SK-N-SH (cell line): Measurements from ENCODE around the gene PHACTR3. TPM values are rescaled to one million over a fixed set of nuclear protein-coding genes. Genes with fewer than 3 reads are reported as not detected.

Source experiments
- CTCF ChIA-PET: fragments of 300-600, 350-600 bp; formaldehyde crosslinking; extraction: SDS; loops from one replicate; lab custom pipeline; 2021; lab: Yijun Ruan, JAX
- POLR2A ChIA-PET: fragments of 350-600 bp; sonication (Branson Sonifier 250); formaldehyde crosslinking; extraction: SDS; loops from one replicate; lab custom pipeline; 2020; ENCODE audit warnings: antibody characterized with exemption, inconsistent platforms; lab: Yijun Ruan, JAX
- DNase-seq: peaks from one replicate; pipeline ENCODE4 v3.0.0; 2012
- H2AFZ ChIP-seq: fragments of 200-600 bp; sonication (generic); 2 replicates; pipeline ENCODE4 v1.8.1; 2016; ENCODE audit warnings: antibody characterized with exemption, mild to moderate bottlenecking, low read depth
- H3F3A ChIP-seq: fragments of 200-600 bp; sonication (generic); replicated peaks from 2 replicates; pipeline ENCODE3; 2016; ENCODE audit warnings: antibody characterized with exemption, mild to moderate bottlenecking; ENCODE audit not compliant: insufficient read depth
- H3K27ac ChIP-seq, 2 experiments: fragments of 200-500 bp in 1 of 2; fragments of 200-600 bp in 1 of 2; sonication (Bioruptor generic) in 1 of 2; sonication (generic), shearing (Covaris generic) in 1 of 2; 2 replicates each; pipeline versions ENCODE4 v1.5.1 to v1.6.1; 2014 to 2016; ENCODE audit warnings: low read depth in 2 of 2, inconsistent platforms in 1 of 2, low read length in 1 of 2, mild to moderate bottlenecking in 1 of 2, mixed read lengths in 1 of 2
- H3K27me3 ChIP-seq: fragments of 200-600 bp; sonication (generic), shearing (Covaris generic); 2 replicates; pipeline ENCODE4 v1.6.1; 2016; ENCODE audit warnings: mixed run types; ENCODE audit not compliant: insufficient read depth
- H3K36me3 ChIP-seq, 2 experiments: fragments of 200-500 bp in 1 of 2; fragments of 200-600 bp in 1 of 2; sonication (Bioruptor generic) in 1 of 2; sonication (generic) in 1 of 2; replicated peaks in 1 of 2; 2 replicates each; pipeline versions ENCODE3 to v1.5.1; 2014 to 2016; ENCODE audit warnings: low read length in 1 of 2, mild to moderate bottlenecking in 1 of 2; ENCODE audit not compliant: insufficient read depth in 2 of 2, control insufficient read depth in 1 of 2
- H3K4me1 ChIP-seq, 2 experiments: fragments of 200-500 bp in 1 of 2; fragments of 200-600 bp in 1 of 2; sonication (Bioruptor generic) in 1 of 2; sonication (generic), shearing (Covaris generic) in 1 of 2; 2 replicates each; pipeline versions ENCODE4 v1.5.1 to v1.6.1; 2014 to 2016; ENCODE audit warnings: low read depth in 1 of 2, low read length in 1 of 2, mixed run types in 1 of 2; ENCODE audit not compliant: insufficient read depth in 2 of 2, control insufficient read depth in 1 of 2
- H3K4me2 ChIP-seq: fragments of 200-600 bp; sonication (generic), shearing (Covaris generic); 2 replicates; pipeline ENCODE4 v1.6.1; 2017; ENCODE audit warnings: mixed run types
- H3K4me3 ChIP-seq, 2 experiments: fragments of 200-500 bp in 1 of 2; fragments of 200-600 bp in 1 of 2; sonication (Bioruptor generic) in 1 of 2; sonication (generic), shearing (Covaris generic) in 1 of 2; 2 replicates each; pipeline versions ENCODE4 v1.5.1 to v1.8.1; 2014 to 2016; ENCODE audit warnings: low read depth in 2 of 2, inconsistent platforms in 1 of 2, low read length in 1 of 2, mild to moderate bottlenecking in 1 of 2, mixed read lengths in 1 of 2, moderate library complexity in 1 of 2
- H3K79me2 ChIP-seq: fragments of 200-600 bp; sonication (generic); 2 replicates; pipeline ENCODE4 v1.8.1; 2017; ENCODE audit warnings: mild to moderate bottlenecking; ENCODE audit not compliant: insufficient read depth
- H3K9ac ChIP-seq: fragments of 200-600 bp; sonication (generic); 2 replicates; pipeline ENCODE4 v1.6.1; 2017; ENCODE audit warnings: mixed run types
- H3K9me2 ChIP-seq: fragments of 200-600 bp; sonication (generic); 2 replicates; pipeline ENCODE4 v1.6.1; 2017; ENCODE audit warnings: mixed run types
- H3K9me3 ChIP-seq: fragments of 200-600 bp; sonication (generic); 2 replicates; pipeline ENCODE4 v1.6.1; 2017; ENCODE audit warnings: mixed run types, mild to moderate bottlenecking, moderate library complexity
- H4K20me1 ChIP-seq: fragments of 200-600 bp; sonication (generic); 2 replicates; pipeline ENCODE4 v1.6.1; 2017; ENCODE audit warnings: mild to moderate bottlenecking, mixed run types; ENCODE audit not compliant: insufficient read depth
- CTCF ChIP-seq: fragments of 200-600 bp; sonication (generic); IDR thresholded peaks from 2 replicates; pipeline ENCODE4 v1.6.1; 2017; ENCODE audit warnings: antibody characterized with exemption, mild to moderate bottlenecking, moderate library complexity
- EZH2phosphoT487 ChIP-seq: fragments of 200-600 bp; sonication (generic); IDR thresholded peaks from 2 replicates; pipeline ENCODE4 v1.6.1; 2017; ENCODE audit warnings: low read depth, mixed run types, mild to moderate bottlenecking, antibody characterized with exemption, moderate library complexity, borderline replicate concordance
- FOSL2 ChIP-seq: IDR thresholded peaks from 2 replicates; pipeline ENCODE4 v1.4.0; 2012; ENCODE audit warnings: low read depth, mild to moderate bottlenecking, moderate library complexity, borderline replicate concordance
- FOXJ3 ChIP-seq: sonication (generic); formaldehyde crosslinking; IDR thresholded peaks from 2 replicates; pipeline ENCODE4 v1.5.1; 2020; ENCODE audit warnings: mild to moderate bottlenecking, missing genetic modification reagents
- IRF3 ChIP-seq: fragments of 150-350 bp; IDR thresholded peaks from 2 replicates; pipeline ENCODE4 v1.6.1; 2016; ENCODE audit warnings: mild to moderate bottlenecking, low read depth, low read length
- NFIC ChIP-seq: IDR thresholded peaks from 2 replicates; pipeline ENCODE4 v1.4.0; 2012; ENCODE audit warnings: borderline replicate concordance
- NRF1 ChIP-seq: IDR thresholded peaks from 2 replicates; pipeline ENCODE4 v1.6.1; 2012; ENCODE audit warnings: low read depth, mild to moderate bottlenecking, low read length
- PBX3 ChIP-seq: IDR thresholded peaks from 2 replicates; pipeline ENCODE4; 2012
- REST ChIP-seq: IDR thresholded peaks from 2 replicates; pipeline ENCODE4 v1.6.1; 2012; ENCODE audit warnings: mild to moderate bottlenecking, low read depth, low read length, moderate library complexity
- SIN3A ChIP-seq: IDR thresholded peaks from 2 replicates; pipeline ENCODE4 v1.6.1; 2012; ENCODE audit warnings: low read depth, mild to moderate bottlenecking, low read length, moderate library complexity, borderline replicate concordance
- SMC3 ChIP-seq: IDR thresholded peaks from 2 replicates; pipeline ENCODE4 v1.6.1; 2012; ENCODE audit warnings: low read depth, low read length, improper control_type of control experiment
- TCF12 ChIP-seq: IDR thresholded peaks from 2 replicates; pipeline ENCODE4 v1.4.0; 2012
- TEAD4 ChIP-seq: IDR thresholded peaks from 2 replicates; pipeline ENCODE4 v1.4.0; 2012; ENCODE audit warnings: mild to moderate bottlenecking, borderline replicate concordance; ENCODE audit not compliant: insufficient read depth
- YY1 ChIP-seq: IDR thresholded peaks from 2 replicates; pipeline ENCODE4 v1.4.0; 2012; ENCODE audit warnings: low read depth, mild to moderate bottlenecking
- ZBTB33 ChIP-seq: IDR thresholded peaks from 2 replicates; pipeline ENCODE4 v1.4.0; 2012; ENCODE audit warnings: low read depth, borderline replicate concordance
- WGBS: methylation state at CpG from one replicate; pipeline ENCODE4 v1.1.6; 2017; ENCODE audit warnings: low lambda C conversion rate; 5-methylcytosine and 5-hydroxymethylcytosine counted together
- polyA plus RNA-seq, 3 experiments: library from polyadenylated mRNA; depleted of rRNA; stranded (reverse); fragments of >200 nt; gene quantifications; 2 replicates each; pipeline ENCODE4 v1.2.3, GENCODE V29; 2012

Gene PHACTR3
- polyA plus RNA-seq, 1 of the 3 experiments (the other 2 are of a cell fraction) = 0.10 TPM

- Histone ChIP-seq H3K9ac (no peak overlapping the region), H2AFZ (no peak overlapping the region), H3K4me2 (no peak overlapping the region), H3F3A (no peaks in the 10 kb centered on the region), H3K27ac (no peak overlapping the region), H3K9me2 (no peaks in the 10 kb centered on the region), H3K27me3 (no peaks in the 10 kb centered on the region), H3K36me3 (no peaks in the 10 kb centered on the region), H4K20me1 (no peaks in the 10 kb centered on the region), H3K9me3 (no peaks in the 10 kb centered on the region), H3K4me3 (no peak overlapping the region), H3K4me1 (no peaks in the 10 kb centered on the region), H3K79me2 (no peaks in the 10 kb centered on the region)
- WGBS = 11% methylated on average over 4 of the region's 4 CpGs
- ChIA-PET POLR2A (no interaction called here), CTCF (interaction anchor here (1.4 kb wide), 1 partner anchor 179 kb away, joined by 5 read pairs; no protein-coding TSS in a partner anchor)
- DNase-seq = no peak
- TF ChIP-seq TCF12 (no peak), IRF3 (no peak), NRF1 (no peak), TEAD4 (no peak), NFIC (no peak), CTCF (no peak), ZBTB33 (no peak), EZH2phosphoT487 (no peak), SIN3A (no peak), YY1 (no peak), FOXJ3 (CRISPR knock-in tag) (no peak)
These were observed 134.5 kb downstream of the PHACTR3 start for GRCh38 chr20:59738851-59739250.

- CTCF ChIA-PET = interaction anchor here (1.0 to 1.4 kb wide), 2 partner anchors 8 to 180 kb away, joined by 3 to 4 read pairs; no protein-coding TSS in a partner anchor
- POLR2A ChIA-PET = no interaction called here
- Histone ChIP-seq H4K20me1 (no peaks in the 10 kb centered on the region), H3K27ac (no peak overlapping the region), H3K9ac (no peak overlapping the region), H3K27me3 (no peaks in the 10 kb centered on the region), H3K9me3 (no peaks in the 10 kb centered on the region), H3F3A (no peaks in the 10 kb centered on the region), H3K9me2 (no peaks in the 10 kb centered on the region), H3K36me3 (no peaks in the 10 kb centered on the region), H2AFZ (no peak overlapping the region), H3K4me3 (no peak overlapping the region), H3K4me2 (no peak overlapping the region), H3K79me2 (no peaks in the 10 kb centered on the region), H3K4me1 (no peaks in the 10 kb centered on the region)
- DNase-seq = no peak
- WGBS = 20% methylated on average over 2 of the region's 7 CpGs
- no peak for TF ChIP-seq SMC3
- no peak for TF ChIP-seq FOSL2
- no peak for TF ChIP-seq PBX3
- TF ChIP-seq REST = no peak
- no peak for TF ChIP-seq CTCF
- no peak for TF ChIP-seq TEAD4
These were observed 136.3 kb downstream of the PHACTR3 start for GRCh38 chr20:59740621-59741020.
